NCI-H345 (cell line): ENCODE measurements around the gene DLEC1.
"Not testable (repeated sequence)": the region's sequence is repeated elsewhere in the genome, so short reads cannot be mapped to it uniquely, and the experiment has no call there.

Experiments used
- DNase-seq: peaks from one replicate; lab custom pipeline; 2025; lab: John Stamatoyannopoulos, UW

The DLEC1 gene

DNA sequence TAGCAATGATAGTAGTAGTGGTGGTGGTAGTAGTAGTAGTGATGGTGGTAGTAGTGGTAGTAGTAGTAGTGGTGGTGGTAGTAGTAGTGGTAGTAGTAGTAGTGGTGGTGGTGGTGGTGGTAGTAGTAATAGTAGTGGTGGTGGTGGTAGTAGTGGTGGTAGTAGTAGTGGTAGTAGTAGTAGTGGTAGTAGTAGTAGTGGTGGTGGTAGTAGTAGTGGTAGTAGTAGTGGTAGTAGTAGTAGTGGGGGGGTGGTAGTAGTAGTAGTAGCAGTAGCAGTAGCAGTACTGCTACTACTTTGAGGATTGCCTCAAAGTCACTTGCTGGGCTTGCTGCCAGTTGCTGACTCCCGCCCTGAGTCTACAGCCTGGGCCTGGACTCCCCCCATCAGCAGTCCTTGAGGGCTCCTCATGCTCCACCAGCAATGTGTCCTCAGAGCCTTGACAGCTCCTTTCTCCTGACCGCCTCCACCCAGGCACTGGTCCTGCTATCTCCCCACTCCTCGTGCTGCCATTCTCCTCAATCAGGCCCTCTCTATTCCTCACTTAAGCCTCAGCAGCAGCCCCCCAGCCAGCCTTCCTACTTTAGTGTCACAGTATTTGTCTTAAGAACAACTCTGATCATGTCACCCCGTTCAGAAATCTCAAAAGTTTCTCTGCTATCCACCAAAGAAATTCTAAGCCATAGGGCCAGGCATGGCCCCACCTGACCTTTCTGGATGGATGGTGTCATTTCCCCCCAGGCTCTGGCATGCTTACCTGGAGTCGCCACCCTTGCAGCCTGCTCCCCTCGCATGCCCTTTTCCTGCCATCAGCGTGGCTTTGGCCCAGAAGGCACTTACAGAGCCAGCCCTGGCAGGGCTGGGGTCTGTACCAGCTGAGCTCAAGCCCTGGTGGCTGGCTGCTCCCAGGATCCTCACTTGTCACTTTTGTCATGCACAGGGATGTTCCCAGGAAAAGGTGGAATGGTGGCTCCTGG, 45.6 kb downstream of the DLEC1 start:
- no peak for DNase-seq

DNA sequence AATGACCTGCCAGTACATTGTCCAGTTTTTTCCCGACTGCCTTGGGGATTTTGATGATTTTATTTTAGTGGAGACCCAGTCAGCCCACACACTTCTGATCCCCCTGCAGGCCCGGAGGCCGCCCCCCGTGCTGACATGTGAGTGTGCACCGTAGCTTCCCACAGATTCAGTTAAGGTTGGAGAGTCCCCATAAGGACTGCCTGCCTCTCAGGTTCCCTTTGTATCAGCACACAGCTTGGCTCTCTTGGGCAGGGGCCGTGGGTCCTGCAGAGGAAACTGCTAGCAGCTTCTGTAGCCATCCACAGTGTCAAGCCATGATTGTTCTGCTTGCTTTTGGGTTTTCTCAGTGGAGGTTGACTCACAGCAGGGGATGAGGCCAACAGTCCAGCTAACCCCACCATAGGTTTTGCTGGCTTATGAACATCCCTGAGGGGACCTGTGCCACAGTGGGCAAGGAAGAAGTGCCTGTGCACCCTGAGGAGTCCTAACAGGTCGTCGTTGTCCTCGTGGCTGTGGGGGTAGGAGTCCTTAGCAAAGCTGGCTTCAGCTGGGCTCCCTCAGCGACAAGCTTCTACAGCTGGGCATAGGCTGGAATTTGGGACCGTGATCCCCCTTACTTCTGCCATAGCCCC, 46.4 kb downstream of the DLEC1 start:
- no peak for DNase-seq

- no peak for DNase-seq
Measured at GRCh38 chr3:38085943-38086324, 46.9 kb downstream of the DLEC1 start.

GRCh38 chr3:38086496-38086895, 47.5 kb downstream of the DLEC1 start:
- DNase-seq = no peak

- not testable (repeated sequence) for DNase-seq
Measured at GRCh38 chr3:38087278-38087677, 48.3 kb downstream of the DLEC1 start.

DNA sequence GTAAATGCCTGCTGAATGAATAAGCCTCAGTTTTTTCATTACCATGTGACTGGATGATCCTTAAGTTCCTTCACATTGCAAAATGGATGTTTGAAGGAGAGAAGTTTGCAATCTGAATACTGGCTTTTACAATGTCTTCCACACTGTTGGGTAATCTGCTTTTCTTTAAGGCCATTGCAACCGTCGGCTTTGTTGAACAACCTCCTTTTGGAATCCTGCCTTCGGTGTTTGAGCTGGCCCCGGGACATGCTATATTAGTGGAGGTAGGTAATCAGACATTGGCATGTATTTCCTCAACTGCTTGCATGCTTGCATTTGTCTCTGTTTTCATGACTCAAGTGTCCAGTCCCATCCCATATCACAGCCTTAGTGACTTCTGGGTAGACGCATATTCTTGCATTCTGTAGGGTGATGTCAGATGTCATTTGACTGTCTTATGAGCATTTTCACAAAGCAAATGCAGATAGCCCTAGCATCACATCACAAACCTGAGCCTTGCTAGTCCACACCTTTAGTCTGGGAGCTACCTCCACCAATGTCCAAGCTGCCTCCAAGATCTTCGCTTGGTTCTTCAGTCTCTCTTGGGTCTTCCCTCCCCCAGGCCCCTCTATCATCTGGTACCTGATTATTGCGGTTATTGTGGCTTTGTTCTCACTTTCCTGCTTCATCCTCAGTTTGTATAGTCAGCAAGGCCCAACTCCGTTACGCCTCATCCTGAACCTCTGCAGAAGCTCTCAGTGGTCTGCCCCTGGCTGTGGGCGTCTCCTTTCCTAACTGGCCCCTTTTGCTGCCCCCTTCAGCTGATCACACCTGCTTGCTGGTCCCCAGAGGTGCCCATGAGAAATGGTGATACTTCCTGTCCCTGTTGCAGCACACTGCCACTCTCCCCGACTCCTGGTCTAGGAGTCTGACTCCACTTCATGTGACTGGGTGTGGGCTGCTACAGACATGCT, 49.4 kb downstream of the DLEC1 start:
- no peak for DNase-seq

DNA sequence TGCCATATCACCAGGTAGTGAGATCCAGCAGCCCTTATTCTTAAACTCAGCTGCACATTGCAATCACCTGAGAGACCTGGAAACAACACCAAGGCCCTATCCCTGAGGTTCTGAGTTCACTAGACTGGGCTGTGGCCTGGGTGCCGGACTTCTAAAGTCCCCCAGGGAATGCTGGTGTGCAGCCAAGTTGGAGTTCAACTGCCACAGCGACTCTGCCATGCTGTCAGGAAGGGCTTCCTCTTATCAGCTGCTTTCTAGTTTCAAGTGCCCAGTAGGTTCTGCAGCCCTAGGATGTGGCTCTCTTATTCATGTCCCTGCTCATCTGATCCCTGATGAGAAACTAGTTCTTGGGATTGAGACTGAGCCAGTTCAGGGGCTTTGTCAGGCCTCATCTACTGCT, 50.2 kb downstream of the DLEC1 start:
- DNase-seq = no peak

DNA sequence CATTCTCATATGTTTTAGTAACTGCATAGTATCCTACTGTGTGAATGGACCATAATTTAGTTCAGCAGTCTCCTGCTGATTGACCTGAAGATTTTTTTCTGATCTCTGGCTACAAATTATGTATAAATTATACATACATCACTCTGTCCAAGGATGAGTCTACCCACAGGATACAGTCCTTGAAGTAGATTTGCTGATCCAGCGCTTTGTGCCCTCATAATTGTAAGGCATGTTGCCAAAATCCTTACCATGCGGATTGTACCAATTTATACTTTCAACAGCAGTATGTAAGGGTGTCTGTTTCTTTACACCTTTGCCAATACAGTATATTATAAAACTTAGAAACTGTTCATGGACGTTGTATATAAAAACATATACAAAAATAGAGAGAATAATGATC, 51.4 kb downstream of the DLEC1 start:
- no peak for DNase-seq

GRCh38 chr3:38094999-38095398, 56.0 kb downstream of the DLEC1 start:
- no peak for DNase-seq

GRCh38 chr3:38095669-38096483, 56.9 kb downstream of the DLEC1 start:
- no peak for DNase-seq

DNA sequence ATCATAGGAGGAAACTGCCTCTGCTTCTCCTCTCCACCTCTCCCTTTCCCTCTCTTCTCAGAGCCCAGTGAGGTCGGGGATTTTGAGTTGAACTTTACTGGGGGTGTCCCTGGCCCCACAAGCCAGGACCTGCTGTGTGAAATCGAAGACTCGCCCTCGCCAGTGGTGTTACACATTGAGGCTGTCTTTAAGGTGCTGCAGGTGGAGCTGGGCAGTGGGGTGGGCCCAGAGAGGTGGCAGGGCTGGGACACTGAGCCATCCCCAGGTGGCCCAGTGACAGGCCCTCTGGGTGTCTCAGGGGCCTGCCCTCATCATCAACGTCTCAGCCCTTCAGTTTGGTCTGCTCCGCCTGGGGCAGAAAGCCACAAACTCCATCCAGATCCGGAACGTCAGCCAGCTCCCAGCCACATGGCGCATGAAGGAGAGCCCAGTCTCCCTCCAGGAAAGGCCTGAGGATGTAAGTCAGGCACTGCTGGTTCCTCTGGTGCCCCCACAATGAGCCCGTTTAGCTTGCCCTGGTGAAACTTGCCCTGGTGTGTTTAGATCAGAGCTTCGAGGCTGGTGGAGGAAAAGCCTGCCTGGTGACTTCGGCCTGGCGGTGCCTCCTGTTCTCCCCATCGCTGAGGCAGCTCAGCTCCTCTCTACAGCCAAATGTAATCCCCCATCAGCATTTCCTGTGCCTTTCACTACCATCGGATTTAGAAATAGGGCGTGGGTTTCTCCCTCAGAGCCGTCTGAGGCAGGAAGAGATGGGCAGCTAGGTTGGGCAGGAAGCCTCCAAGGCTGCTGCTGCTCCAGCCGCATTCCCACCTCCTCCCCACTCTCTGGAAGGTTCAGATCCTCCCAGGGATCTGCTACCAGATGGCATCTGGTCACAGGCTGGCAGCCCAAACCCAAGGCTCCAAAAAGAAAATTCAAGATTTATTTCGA, 58.7 kb downstream of the DLEC1 start:
- DNase-seq = no peak

DNA sequence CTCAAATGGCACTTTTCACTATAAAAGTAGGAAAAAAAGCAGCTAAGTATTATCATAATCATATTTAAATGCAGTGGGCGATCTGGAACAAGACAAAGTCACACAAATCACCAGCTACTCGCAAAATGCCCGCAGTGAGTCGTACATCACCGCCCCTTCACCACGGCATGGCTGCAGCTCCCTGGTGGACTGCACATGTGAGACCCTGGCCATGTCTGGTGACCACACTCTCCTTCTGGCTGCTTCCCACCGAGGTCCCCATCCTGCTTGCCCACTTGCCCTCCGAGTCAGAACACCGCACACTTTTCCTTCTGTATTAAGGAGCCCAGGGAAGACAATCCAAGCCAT, 59.3 kb downstream of the DLEC1 start:
- DNase-seq = no peak

GRCh38 chr3:38099518-38099917, 60.5 kb downstream of the DLEC1 start:
- no peak for DNase-seq

DNA sequence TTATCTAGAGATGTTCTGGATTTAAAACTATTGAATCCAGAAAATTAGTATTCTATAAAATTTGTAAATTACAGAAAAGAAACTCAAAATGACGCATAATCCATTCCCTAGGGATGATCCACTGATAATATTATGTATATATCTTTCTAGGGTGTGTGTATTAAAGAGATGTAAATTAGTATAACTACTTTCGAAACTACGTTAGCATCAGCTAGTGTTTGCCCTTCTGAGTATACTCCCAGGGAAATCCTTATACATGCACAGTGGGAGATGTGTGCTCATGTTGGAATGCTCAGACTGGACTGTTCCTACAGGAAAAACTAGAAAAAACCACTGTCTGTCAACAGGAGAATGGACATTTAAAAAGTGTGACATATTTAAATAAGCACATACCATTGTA, 61.5 kb downstream of the DLEC1 start:
- no peak for DNase-seq

DNA sequence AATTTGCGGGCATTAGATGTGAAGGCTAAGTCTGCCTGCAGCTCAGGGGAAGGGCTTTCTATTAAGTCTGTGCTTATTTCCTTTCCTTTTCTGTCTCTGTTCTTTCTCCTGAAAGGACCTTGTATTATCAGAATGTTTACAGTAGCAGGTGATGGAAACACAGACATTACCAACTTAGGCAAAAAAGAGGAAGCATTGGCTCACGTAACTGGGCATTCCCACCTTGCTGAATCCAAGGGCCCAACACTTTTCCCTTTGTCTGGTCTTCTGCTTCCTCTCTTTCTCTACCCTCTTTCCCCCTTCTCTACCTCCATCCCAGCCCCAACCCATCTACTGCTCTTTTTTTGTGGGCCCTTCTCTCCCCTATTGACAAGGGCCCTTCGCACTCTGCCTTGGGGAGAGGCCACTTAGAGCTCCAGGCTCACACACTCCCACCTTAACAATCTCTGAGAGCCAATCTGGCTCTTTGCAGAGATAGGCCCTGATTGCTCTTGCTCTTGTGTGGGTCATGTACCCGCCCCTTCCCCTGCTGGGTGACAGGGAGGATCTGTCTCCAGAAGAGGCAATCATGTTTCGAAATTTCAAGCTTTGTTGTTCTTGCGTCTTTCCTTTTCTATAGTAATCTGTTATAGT, 62.9 kb downstream of the DLEC1 start:
- DNase-seq = no peak

DNA sequence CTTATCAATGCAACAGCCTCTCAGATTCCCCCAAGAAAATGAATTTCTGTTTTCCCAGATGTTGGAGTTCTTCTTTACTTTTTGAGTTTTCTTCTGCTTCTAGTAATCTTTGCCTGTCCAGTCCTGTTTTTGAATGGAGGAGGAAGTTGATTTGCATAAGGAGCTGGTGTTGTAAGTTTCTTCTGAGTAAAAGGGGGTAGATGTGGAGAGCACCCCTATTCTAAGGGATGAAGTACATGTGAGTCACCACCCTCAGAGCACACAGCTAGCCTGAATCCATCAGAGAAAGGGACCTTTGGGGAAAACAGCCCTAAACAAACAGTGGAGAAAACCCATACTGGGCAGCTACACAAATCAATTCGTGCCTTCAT, 63.4 kb downstream of the DLEC1 start:
- DNase-seq = no peak

DNA sequence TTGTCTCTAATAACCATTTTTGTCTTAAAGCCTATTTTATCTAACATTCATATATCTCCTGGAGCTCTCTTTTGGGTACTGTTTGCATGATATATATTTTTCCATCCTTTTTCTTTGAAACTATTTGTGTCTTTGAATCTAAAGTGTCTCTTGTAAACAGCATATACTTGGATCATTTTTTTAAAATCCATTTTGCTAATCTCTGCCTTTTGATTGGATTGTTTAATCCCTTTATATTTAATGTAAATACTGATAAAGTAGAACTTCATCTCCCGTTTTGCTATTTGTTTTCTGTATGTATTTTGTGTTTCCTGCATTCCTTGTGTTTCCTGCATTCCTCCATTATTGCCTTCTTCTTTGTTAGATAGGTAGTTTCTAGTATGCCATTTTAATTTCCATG, 66.5 kb downstream of the DLEC1 start:
- no peak for DNase-seq

GRCh38 chr3:38107911-38108648, 69.1 kb downstream of the DLEC1 start:
- DNase-seq = no peak
